ENCODE results near the gene NFKB1.

The NFKB1 gene

DNA sequence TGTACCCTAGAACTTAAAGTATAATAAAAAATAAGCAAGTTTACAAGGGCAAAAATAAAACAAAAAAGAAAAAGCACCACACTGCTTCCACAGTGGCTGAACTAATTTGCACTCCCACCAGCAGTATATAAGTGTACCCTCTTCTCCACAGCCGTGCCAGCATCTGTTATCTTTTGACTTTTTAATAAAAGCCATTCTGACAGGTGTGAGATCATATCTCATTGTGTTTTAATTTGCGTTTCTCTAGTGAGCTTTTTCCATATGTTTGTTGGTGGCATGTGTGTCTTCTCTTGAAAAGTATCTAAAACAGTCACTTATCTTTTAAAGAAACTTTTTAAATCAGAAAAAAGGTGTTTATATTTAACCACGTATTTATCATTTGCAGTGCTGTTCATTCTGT is 71.3 kb downstream of the NFKB1 start:
- no peak for DNase-seq

DNA sequence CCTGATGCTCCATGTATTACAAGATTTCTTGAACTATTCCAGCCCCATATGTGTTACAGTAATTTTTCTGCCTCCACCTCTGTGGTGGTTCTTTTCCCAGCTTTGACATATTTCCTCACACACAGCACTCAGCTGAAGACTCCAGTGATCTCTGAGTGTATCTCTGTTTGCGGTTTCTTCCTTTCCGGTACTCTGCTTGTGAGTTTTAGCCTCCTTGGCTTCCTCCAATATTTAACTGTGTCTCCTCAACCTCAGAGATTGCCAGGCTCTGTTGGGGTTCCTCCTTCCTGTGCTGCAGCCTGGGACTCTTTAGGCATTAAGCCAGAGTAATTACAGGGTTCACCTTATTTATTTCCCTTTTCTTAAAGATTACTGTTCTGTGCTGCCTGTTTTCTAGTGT is 73.2 kb downstream of the NFKB1 start:
- DNase-seq = no peak

DNA sequence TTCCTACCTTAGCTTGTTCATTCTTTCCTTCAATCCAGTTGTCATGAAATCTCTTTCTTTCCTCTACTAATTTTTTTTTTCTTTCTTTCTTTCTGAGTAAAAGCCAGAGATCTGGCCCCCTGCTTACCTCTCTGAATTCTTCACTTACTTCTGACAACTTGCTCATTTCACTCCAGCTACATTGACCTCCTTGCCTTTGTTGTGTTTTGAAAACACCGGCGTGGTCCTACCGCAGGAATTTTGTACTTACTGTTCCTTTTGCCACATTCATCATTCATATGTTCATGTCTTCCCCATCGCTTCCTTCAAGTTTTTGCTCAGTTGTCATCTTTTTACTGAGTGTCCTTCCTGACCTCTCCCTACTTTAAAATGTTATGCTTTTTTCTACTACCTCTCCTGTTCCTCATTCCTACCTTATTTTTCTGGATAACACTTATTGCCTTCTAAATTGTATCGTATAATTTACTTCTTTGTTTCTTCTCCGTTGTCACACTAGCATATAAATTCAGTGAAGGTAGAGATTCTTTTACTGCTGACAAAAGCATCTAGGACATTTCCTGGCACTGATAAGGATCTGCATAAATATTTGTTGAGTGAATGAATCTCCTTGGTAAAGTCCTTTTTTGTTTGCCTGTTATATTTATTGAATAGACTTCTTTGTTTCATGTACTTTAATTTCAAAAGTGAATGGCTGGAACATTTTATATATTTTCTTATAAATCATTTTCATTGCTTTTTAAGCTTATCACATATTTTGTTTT is 74.4 kb downstream of the NFKB1 start:
- DNase-seq = no peak

DNA sequence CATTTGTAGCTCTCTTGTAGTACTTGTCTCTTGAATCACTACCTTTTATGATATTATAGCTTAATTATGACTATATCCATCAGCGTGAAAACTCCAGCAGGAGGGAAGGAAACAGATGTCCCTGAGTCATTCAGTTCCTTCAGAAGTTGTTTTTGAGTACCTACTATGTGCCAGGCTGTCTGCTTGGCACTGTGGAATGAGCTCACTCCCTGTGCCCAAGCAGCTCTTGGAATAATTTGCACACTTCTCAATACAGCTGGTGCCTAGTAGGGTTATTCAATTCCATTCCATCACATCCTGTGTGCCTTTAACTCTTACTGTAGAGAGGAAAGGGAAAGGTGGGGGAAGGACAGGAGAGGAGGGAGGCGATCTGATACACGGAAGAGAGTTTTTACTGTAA is 77.1 kb downstream of the NFKB1 start:
- no peak for DNase-seq

DNA sequence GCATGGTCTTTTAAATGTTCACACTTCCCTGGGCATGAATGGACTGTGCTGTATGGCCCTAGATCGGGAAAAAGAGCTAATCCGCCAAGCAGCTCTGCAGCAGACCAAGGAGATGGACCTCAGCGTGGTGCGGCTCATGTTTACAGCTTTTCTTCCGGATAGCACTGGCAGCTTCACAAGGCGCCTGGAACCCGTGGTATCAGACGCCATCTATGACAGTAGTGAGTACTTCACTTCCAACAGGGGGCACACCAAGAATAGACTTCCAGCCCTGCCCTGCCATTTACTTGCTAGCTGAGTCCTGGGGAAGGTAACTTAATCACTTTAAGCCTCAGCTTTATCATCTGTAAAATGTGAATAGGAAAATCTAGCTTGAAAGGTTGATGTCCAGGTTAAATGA is 77.7 kb downstream of the NFKB1 start:
- DNase-seq = no peak

DNA sequence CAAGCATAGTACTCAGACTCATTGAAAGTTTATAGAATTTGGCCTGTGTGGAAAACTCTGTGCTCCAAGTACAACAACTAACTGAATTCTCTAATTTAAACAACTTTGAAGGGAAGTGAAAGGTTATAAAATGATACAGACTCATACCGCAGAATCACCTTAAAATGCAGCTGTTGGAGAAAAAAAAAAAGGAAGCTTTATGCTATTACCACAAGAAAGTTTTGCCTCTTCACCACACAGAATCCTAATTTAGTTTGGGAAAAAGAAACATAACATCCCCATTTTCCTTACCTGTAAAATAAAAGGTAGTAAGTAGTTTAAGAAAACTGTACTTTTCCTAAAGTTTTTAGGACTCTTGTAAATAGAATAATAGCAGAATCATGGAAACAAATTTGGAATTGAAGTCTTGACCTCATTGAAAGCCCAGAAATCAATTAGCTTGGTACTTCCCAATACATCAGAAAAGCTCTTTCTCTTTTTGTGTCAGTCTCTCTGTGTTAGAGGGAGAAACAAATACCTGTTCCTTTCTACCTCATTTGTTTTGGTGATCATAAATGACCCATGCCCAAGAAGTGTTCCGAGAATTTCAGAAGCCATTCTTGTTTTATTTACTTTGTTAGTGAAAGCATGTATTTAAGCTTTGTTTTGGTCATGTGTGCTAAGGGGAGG is 78.8 kb downstream of the NFKB1 start:
- DNase-seq = no peak

DNA sequence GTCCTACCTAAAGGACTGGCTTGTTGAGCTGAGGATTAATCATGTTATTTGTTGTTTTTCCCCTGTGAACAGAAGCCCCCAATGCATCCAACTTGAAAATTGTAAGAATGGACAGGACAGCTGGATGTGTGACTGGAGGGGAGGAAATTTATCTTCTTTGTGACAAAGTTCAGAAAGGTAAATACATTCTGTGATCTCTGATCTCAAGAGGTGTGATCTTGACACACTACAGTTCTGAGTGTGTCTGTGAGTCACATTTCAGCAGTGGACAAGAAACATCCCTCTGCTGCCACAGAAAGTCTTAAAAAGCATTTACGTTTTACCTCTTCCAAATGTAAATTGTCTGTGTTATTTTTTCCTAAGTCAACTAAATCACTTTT is 79.3 kb downstream of the NFKB1 start:
- no peak for DNase-seq

DNA sequence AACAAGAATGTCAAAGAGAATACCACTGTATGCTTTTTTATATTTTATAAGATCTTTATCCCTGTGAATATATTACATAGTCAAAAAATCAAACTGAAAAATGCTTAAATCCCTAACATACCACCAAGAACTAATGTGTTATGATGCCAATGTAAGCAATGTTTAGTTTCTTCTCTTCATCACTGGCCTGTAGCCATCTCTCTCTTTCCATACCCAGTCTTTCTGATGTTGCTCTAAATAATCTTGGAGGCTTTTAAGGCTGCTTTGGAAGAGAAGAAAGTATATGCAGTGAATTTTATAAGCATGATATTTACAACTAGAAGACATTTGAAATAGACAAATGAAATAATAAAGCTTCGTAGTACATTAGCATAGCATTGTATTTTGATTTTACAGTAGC is 82.9 kb downstream of the NFKB1 start:
- DNase-seq = no peak

DNA sequence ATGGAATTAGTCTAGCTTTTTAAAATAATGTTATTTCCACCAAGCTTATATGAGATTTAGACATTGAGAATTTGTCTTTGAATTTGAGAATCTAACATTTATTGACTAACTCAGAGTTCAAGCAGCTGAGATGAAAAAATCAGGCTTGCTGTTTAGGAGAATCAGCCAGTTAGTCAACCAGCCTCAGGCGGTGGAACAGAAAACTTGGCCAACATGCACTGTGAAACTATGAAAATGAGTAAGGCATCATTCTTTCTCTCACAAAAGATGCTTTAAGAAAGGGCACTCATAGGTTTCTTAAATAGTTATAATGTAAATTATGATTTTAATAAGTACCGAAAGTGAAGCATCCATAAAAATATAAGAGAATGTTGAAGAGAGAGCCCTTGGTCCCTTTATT is 84.2 kb downstream of the NFKB1 start:
- DNase-seq = no peak

DNA sequence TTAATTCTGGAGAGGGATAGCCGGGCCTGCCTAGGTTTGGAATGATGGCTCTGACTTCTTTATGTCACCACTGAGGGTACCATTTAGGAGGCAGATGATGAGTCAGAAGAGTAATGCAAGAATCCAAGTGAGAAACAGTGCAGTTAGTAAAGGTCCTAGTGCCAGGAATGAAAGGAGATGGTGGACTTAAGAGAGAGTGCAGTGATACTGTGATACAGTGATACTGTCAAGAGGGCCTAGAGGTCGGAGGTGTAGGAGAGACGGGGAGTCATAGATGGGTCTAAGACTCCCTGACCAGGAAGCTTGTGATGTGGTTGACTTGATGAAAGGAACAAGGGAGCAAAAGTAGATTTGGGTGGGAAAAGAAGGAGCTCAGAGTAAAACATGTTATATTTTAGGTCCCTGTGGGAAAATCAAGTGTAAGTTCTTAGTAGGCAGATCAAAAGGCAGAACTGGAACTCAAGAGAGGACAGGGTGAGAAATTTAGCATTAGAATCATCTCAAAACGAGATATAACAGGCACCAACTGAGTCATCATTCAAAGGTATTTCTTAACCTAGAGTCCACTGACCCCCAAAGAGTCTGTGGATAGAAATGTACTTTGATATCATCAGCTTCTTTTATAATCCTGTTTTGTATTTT is 85.0 kb downstream of the NFKB1 start:
- no peak for DNase-seq

DNA sequence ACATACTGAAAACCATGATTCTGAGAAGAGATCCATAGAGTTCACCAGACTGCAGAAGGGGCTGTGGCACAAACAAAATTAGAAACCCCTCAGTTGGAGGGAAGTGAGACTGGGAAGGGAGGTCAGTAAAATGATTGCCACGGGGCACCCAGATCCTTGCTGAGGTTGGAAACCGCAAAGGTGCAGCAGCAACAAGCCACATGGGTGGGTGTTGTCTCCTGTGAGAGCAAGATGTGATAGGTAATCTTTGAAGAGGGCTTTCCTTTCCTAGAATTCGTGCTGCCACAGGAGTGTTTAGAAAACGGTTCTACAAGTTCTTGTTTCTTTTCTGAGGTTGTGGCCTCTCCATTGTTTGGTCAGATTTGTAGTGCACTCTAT is 85.5 kb downstream of the NFKB1 start:
- DNase-seq = no peak

DNA sequence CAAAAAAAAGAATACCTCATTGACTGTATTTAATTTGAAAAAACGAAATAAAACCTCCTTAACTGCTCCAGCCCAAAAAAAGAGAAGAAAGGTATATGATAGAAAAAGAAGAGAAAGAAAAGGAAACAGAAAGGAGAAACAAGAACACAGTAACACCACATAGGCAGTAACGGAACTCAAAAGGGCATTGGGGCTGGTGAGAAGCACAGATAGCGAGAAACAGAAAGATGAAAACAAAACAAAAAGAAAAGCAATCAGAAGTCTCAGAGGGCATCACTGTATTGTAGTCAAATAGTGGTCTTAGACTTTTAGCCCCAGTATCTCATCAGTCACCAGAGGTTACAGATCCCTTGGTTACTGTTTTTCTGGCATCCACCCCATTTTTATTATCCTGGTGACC is 88.6 kb downstream of the NFKB1 start:
- DNase-seq = no peak

DNA sequence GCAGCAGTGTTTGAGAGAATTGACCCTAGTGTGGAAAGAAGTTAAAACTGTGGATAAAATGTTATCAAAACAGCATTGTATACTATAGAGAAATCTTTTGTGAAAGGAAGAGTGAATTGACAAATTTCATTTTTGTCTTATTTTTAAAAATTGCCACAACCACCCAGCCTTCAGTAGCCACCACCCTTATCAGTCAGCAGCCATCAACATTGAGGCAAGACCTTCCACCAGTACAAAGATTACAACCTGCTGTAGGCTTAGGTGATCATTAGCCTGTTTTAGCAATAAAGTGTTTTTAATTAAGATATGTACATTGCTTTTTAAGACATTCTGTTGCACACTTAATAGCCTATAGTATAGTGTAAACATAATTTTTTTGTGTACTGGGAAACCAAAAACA is 91.1 kb downstream of the NFKB1 start:
- DNase-seq = no peak

DNA sequence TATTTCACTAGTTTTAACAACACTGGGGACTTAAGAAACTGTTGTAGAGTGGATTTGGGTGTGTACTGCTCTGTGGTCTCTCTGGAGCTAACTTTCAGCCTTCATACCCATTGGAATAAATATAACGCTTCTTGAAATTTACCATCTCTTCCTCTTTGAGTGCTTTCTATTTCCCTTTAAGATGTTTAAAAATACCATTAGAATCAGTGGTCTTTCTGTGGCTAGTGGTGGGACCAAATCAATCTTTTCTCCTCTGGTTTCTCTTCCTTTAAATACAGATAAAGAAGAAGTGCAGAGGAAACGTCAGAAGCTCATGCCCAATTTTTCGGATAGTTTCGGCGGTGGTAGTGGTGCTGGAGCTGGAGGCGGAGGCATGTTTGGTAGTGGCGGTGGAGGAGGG is 92.0 kb downstream of the NFKB1 start:
- DNase-seq = no peak

DNA sequence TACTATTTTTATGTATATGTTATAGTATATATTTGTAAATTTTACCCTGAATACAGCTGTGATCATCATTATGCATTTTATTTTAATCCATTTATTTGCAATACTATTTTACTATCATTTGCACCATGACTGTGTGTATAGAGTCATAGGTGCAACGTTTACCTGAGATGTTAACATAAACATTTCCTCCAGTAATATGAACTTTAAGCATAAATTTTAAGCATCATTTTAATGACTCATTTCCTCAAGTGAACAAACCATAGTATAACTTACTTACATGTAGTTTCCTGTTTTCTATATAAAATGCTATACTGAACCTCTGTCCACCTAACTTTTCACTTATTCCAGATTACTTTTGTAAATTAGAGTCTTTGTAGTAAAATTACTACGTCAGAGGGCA is 92.8 kb downstream of the NFKB1 start:
- no peak for DNase-seq

DNA sequence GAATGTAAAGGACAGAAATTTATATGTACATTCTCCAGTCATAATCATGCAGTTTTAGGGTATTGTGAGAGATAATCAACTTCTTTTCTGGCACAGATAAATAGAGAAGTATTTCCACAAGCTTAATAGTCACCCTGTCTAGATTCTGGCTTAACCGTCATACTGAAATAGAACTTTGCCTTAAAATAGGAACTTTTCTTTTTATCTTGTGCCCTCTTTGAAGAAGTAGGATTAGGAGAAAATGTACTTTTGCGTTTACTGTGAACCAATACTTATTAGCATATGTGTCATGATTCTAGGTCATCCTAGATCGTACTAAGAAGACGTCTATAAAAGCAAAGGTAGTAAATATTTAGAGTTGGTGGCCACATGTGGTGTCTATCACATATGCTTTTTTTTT is 95.4 kb downstream of the NFKB1 start:
- no peak for DNase-seq

DNA sequence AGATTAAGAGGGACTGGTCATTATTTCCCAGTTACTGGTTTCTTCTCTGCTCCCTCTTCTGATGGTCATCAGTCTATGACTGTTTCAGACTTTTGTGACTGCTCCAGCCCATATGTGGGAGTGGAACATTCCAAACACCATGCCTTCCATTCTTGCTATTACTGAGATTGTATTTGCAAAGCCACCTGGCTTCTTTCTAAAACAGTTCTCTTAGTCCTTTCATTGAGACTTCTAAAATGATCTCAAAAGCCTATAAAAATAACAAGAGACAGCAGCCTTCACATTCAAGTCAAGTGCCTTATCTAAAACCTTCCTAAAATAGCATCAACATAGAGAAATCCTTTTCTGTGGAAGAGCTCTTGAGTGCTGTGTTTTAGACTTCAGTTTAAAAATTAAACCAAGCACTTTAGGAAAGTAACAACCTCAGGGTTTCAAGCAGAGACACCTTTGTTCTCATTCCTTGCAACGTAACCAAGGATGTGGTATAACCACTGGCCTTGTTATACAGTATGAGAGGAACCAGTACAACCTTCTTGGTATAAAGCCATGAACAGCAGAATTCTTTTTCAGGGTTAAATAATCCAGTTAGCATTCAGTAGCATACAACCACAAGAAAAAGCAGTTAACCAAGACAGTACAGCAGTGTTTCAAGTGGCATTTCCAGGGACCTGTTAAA is 97.1 kb downstream of the NFKB1 start:
- DNase-seq = no peak

DNA sequence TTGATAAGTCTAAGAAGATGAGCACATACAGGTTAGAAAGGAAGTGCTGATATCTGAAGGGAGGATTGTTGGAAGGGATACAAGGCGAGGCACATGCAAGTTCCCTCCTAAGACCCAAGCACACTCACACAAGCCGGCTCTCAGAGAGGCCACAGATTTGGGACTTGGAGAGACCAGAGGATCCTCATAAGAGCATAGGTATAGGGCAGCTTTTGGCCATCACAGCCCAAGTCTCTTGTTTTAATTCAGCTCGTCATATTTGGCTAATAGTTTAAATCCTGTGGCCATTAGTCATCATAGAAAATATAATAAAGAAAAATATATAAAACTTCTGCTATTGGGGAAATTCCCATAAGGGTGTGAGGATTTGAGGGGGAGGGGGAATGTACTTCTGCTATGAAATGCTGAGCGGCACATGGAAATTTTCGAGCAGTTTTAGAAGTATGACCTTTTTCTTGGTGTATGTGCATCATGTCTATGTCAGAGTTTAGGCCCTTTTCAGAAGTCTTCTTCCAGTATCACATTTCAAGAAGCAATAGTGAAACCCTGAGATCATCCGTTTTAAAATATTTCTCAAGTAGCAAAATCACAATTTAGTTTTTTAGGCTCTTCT is 97.7 kb downstream of the NFKB1 start:
- no peak for DNase-seq

DNA sequence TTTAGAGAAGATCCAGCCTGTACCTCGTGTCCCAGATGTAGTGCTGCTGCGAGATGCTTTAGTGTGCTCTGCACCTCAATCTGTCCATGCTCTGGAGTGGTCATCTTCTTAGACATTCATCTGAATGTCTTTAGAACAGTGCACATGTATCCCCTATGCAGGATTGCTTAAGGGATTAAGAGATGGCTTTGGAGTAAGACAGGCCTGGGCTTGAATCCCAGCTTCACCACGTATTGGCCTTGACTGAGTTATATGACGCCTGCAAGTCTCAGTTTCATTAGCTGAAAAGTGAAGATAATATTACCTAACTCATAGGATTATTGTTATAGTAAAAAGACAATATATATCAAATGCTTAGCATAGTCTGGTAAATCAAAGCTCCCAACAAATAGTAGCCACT is 98.3 kb downstream of the NFKB1 start:
- DNase-seq = no peak

DNA sequence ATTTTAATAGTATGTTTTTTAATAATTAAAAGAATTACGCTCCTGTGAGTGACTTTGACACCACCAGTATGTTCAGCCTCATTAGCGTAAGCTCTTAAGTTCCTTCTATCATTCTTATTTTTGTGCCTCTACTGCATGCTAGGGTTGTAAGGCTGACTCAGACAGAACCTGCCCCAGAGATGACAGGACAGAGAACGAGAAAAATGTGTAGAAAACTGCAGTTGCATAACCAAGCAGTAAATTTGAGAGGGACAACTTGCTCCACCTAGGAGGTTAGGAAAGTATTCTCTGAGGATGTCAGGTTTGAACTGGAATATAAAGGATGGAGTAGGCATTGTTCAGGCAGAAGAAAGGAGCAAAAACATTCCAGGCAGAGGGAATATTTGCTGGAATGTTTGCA is 98.7 kb downstream of the NFKB1 start:
- DNase-seq = no peak

DNA sequence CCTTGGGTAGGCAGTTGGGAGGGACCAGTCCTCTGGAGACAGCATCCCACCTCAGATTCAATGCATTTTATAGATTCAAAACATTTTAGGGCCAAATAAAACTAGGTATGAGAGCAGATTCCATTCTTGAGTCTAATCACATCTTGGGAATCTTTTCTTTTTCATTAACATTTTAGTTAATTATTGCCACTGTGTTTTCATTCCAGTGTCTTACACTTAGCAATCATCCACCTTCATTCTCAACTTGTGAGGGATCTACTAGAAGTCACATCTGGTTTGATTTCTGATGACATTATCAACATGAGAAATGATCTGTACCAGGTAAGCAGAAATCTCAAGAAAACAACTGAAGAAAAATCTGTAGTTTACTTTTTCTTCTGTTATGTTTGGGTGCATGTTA is 99.5 kb downstream of the NFKB1 start:
- no peak for DNase-seq

DNA sequence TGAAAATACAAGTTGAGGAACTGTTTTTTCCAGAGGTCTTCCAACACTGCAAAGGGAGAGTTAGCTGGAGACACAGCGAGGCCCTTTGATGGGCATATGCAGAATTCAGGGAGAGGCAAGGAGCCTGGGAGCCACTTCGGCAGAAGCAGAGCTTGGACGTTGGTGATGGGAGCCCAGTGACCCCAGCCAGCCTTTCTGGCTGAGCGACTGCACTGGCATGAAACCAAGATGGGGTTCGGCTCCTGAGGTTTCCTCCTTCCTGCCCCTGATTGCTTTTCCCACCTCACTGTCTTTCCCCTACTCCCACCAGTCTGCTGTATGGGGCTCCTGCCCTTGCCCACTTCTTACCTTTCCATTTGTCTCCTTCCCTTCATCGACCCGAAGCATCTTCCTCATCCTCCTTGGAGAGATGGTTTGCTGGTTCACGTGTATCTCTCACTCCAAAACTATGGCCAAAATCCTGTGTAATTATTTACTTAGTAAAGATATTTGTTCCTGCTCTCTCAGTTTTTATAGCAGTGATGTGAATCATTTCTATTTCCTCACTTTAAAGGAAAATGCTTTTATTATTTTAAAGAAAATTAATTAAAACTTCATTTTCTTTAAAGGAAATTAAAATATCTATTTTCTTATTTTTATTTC is 100.5 kb downstream of the NFKB1 start:
- no peak for DNase-seq

Data from COR-L47 (cell line).